WTC11 (cell line): ENCODE results near the gene KCNJ14. TPM values are rescaled to one million over a fixed set of nuclear protein-coding genes. Genes with fewer than 3 reads are reported as not detected.
A peak's percentile ranks its signal among the peaks of the same experiment; 100 is the strongest.

Source experiments
- ATAC-seq: fragments of 200-7000 bp; cut with Tn5 transposase; 2 replicates; pipeline ENCODE4 v1.10.0; 2021; ENCODE audit warnings: mild to moderate bottlenecking, moderate library complexity
- CTCF ChIA-PET: fragments of 300-600 bp; sonication (Branson Sonifier 250); formaldehyde crosslinking; loops from one replicate; lab custom pipeline; 2021; ENCODE audit warnings: antibody characterized with exemption; lab: Charles Lee
- POLR2A ChIA-PET: fragments of 350-600 bp; sonication (Branson Sonifier 250); formaldehyde crosslinking; loops from one replicate; lab custom pipeline; 2021; ENCODE audit warnings: antibody characterized with exemption; lab: Charles Lee
- DNase-seq: peaks from one replicate; pipeline ENCODE4 v3.0.0; 2021; ENCODE audit warnings: low spot score
- H3K27ac Mint-ChIP-seq: 2 replicates; pipeline ENCODE4 v1.8.0; 2021; ENCODE audit warnings: mixed read lengths
- H3K27me3 Mint-ChIP-seq: 2 replicates; pipeline ENCODE4 v1.8.0; 2021; ENCODE audit warnings: low read depth, mild to moderate bottlenecking, moderate library complexity, mixed read lengths
- H3K36me3 Mint-ChIP-seq: 2 replicates; pipeline ENCODE4 v1.8.0; 2021; ENCODE audit warnings: mixed read lengths
- H3K4me1 Mint-ChIP-seq: 2 replicates; pipeline ENCODE4 v1.8.0; 2022; ENCODE audit warnings: mixed read lengths
- H3K4me3 Mint-ChIP-seq: 2 replicates; pipeline ENCODE4 v1.8.0; 2021; ENCODE audit warnings: mild to moderate bottlenecking, moderate library complexity, mixed read lengths
- H3K9me3 Mint-ChIP-seq: 2 replicates; pipeline ENCODE4 v1.8.0; 2021; ENCODE audit warnings: mixed read lengths
- CREM ChIP-seq: sonication (generic); formaldehyde crosslinking; IDR thresholded peaks from 2 replicates; pipeline ENCODE4 v1.8.1; 2022; ENCODE audit warnings: mild to moderate bottlenecking, missing genetic modification reagents, moderate library complexity
- GABPB1 ChIP-seq: sonication (generic); formaldehyde crosslinking; IDR thresholded peaks from 2 replicates; pipeline ENCODE4 v1.8.1; 2023; ENCODE audit warnings: mild to moderate bottlenecking, missing genetic modification reagents
- IRF2 ChIP-seq: sonication (generic); formaldehyde crosslinking; IDR thresholded peaks from 2 replicates; pipeline ENCODE4 v1.8.0; 2022; ENCODE audit warnings: low read depth, missing genetic modification reagents, borderline replicate concordance
- NFYB ChIP-seq: sonication (generic); formaldehyde crosslinking; conservative IDR thresholded peaks from 2 replicates; pipeline ENCODE4 v1.8.0; 2022; ENCODE audit warnings: low read depth, missing genetic modification reagents
- ZNF263 ChIP-seq: sonication (generic); formaldehyde crosslinking; IDR thresholded peaks from 2 replicates; pipeline ENCODE4 v1.8.1; 2022; ENCODE audit warnings: low read depth, mild to moderate bottlenecking, moderate library complexity, missing genetic modification reagents
- ZNF396 ChIP-seq: fragments of 250-450 bp; sonication (Bioruptor Pico); IDR thresholded peaks from 2 replicates; pipeline ENCODE4 v1.8.0; 2021; ENCODE audit warnings: mild to moderate bottlenecking, moderate library complexity, borderline replicate concordance
- total RNA-seq: library from RNA; stranded (reverse); gene quantifications from 3 replicates; pipeline ENCODE4 v1.2.3, GENCODE V29; 2021
- TF ChIP-seq, protein P1 (sequence below): sonication (generic); formaldehyde crosslinking; IDR thresholded peaks from 2 replicates; pipeline ENCODE4 v1.8.0; 2022; ENCODE audit warnings: missing genetic modification reagents
- TF ChIP-seq, protein P2 (sequence below): sonication (generic); formaldehyde crosslinking; conservative IDR thresholded peaks from 2 replicates; pipeline ENCODE4 v1.8.1; 2023; ENCODE audit warnings: mild to moderate bottlenecking, low read depth, missing genetic modification reagents, moderate library complexity
- TF ChIP-seq, protein P3 (sequence below): sonication (generic); formaldehyde crosslinking; IDR thresholded peaks from 2 replicates; pipeline ENCODE4 v1.8.0; 2022; ENCODE audit warnings: mild to moderate bottlenecking, missing genetic modification reagents
- TF ChIP-seq, protein P4 (sequence below): sonication (generic); formaldehyde crosslinking; IDR thresholded peaks from 2 replicates; pipeline ENCODE4 v1.8.0; 2022; ENCODE audit warnings: mild to moderate bottlenecking, missing genetic modification reagents
- TF ChIP-seq, protein P5 (sequence below): fragments of 250-450 bp; sonication (Bioruptor Pico); IDR thresholded peaks from 2 replicates; pipeline ENCODE4 v1.8.0; 2021; ENCODE audit warnings: mild to moderate bottlenecking
- TF ChIP-seq, protein P6 (sequence below): fragments of 250-450 bp; sonication (Bioruptor Pico); IDR thresholded peaks from 2 replicates; pipeline ENCODE4 v1.9.0; 2021; ENCODE audit warnings: mild to moderate bottlenecking, borderline replicate concordance
- TF ChIP-seq, protein P7 (sequence below): fragments of 200-600 bp; IDR thresholded peaks from 2 replicates; pipeline ENCODE4 v1.8.0; 2022; ENCODE audit warnings: antibody characterized with exemption

KCNJ14 gene
- total RNA-seq, 1 experiment from 2014 or later = 1.4 TPM

DNA sequence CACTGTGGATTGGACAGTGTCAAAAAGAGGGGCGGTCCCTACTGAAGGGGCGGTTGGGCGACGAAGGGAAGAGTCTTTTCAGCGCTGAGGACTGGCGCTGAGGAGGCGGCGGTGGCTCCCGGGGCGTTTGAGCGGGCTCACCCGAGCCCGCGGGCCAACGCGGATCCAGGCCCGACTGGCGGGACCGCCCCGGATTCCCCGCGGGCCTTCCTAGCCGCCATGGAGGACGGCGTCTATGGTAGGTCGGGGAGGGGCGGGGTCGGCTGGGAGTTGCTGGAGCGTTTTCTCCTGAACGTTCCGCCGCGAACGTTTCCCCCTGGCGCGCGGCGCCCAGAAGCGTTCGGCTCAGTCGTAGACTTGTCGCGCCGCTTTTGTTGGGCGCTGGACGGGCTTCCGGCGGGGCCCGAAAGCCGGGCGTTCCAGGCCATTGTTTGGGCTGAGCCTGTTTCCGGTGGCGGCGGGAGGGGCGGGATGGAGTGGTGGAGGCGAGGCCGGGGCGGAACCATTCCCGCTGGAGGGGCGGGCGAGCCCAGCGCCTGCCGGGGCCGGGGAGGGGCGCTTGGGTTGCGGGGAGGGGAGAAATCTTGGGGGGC lies 14.0 kb downstream of the KCNJ14 start, which contains the start of gene CYTH2 (continued):
- TF ChIP-seq, protein P1, sequence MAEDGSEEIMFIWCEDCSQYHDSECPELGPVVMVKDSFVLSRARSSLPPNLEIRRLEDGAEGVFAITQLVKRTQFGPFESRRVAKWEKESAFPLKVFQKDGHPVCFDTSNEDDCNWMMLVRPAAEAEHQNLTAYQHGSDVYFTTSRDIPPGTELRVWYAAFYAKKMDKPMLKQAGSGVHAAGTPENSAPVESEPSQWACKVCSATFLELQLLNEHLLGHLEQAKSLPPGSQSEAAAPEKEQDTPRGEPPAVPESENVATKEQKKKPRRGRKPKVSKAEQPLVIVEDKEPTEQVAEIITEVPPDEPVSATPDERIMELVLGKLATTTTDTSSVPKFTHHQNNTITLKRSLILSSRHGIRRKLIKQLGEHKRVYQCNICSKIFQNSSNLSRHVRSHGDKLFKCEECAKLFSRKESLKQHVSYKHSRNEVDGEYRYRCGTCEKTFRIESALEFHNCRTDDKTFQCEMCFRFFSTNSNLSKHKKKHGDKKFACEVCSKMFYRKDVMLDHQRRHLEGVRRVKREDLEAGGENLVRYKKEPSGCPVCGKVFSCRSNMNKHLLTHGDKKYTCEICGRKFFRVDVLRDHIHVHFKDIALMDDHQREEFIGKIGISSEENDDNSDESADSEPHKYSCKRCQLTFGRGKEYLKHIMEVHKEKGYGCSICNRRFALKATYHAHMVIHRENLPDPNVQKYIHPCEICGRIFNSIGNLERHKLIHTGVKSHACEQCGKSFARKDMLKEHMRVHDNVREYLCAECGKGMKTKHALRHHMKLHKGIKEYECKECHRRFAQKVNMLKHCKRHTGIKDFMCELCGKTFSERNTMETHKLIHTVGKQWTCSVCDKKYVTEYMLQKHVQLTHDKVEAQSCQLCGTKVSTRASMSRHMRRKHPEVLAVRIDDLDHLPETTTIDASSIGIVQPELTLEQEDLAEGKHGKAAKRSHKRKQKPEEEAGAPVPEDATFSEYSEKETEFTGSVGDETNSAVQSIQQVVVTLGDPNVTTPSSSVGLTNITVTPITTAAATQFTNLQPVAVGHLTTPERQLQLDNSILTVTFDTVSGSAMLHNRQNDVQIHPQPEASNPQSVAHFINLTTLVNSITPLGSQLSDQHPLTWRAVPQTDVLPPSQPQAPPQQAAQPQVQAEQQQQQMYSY (CRISPR knock-in tag) = peak; percentile 84
- 0 out of 2 replicates have a peak, but pooled peaks have one; percentile 35 for TF ChIP-seq IRF2 (CRISPR knock-in tag)
- TF ChIP-seq, protein P2, sequence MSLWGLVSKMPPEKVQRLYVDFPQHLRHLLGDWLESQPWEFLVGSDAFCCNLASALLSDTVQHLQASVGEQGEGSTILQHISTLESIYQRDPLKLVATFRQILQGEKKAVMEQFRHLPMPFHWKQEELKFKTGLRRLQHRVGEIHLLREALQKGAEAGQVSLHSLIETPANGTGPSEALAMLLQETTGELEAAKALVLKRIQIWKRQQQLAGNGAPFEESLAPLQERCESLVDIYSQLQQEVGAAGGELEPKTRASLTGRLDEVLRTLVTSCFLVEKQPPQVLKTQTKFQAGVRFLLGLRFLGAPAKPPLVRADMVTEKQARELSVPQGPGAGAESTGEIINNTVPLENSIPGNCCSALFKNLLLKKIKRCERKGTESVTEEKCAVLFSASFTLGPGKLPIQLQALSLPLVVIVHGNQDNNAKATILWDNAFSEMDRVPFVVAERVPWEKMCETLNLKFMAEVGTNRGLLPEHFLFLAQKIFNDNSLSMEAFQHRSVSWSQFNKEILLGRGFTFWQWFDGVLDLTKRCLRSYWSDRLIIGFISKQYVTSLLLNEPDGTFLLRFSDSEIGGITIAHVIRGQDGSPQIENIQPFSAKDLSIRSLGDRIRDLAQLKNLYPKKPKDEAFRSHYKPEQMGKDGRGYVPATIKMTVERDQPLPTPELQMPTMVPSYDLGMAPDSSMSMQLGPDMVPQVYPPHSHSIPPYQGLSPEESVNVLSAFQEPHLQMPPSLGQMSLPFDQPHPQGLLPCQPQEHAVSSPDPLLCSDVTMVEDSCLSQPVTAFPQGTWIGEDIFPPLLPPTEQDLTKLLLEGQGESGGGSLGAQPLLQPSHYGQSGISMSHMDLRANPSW = no peak
- TF ChIP-seq, protein P3, sequence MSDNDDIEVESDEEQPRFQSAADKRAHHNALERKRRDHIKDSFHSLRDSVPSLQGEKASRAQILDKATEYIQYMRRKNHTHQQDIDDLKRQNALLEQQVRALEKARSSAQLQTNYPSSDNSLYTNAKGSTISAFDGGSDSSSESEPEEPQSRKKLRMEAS = no peak; the same call in 1 of the 2 replicates
- 0 out of 2 replicates have a peak, but pooled peaks have one; percentile 37 for TF ChIP-seq CREM
- TF ChIP-seq, protein P4, sequence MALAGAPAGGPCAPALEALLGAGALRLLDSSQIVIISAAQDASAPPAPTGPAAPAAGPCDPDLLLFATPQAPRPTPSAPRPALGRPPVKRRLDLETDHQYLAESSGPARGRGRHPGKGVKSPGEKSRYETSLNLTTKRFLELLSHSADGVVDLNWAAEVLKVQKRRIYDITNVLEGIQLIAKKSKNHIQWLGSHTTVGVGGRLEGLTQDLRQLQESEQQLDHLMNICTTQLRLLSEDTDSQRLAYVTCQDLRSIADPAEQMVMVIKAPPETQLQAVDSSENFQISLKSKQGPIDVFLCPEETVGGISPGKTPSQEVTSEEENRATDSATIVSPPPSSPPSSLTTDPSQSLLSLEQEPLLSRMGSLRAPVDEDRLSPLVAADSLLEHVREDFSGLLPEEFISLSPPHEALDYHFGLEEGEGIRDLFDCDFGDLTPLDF (CRISPR knock-in tag) = no peak
- peak; percentile 43; the same call in 1 of the 2 replicates for TF ChIP-seq GABPB1 (CRISPR knock-in tag)
- TF ChIP-seq ZNF396 = no peak
- TF ChIP-seq, all 79 proteins: peak for 24

DNA sequence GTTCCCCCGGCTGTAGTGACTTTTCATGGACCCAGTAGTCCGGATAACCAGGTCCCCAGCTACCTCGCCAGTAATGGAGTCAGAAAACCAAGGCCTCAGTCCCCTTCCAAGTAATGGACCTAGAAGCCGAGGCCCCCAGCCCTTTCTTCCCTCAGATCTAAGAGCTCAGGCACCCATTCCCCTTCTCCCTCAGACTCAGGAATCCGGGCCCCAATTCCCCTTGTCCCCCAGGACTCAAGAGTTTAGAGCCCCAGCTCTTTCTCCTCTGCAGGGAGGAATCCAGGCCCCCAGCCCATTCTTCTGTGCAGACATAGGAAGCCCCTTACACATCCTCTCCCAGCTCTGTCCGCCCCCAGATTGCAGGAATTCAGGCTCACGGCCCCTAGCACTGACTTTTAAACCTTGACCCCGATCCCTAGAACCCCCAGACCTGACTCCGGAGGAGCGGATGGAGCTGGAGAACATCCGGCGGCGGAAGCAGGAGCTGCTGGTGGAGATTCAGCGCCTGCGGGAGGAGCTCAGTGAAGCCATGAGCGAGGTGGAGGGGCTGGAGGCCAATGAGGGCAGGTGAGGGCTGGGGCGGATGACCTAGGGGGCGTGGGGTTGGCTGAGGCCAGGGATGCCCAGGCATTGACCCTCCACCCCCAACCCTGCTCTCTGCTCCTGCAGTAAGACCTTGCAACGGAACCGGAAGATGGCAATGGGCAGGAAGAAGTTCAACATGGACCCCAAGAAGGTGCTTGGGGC lies 14.7 kb downstream of the KCNJ14 start:
- Mint-ChIP-seq H3K4me1 (peaks cover 8% of the 10 kb centered on the region), H3K27me3 (peaks cover 13% of the 10 kb centered on the region), H3K9me3 (no peaks in the 10 kb centered on the region), H3K4me3 (peak overlapping the region; percentile 82), H3K36me3 (peaks cover 40% of the 10 kb centered on the region), H3K27ac (no peak overlapping the region; the same call in 1 of the 2 replicates)
- 0 out of 2 replicates have a peak, but pooled peaks have one; percentile 23 for TF ChIP-seq IRF2 (CRISPR knock-in tag)
- TF ChIP-seq, protein P5, sequence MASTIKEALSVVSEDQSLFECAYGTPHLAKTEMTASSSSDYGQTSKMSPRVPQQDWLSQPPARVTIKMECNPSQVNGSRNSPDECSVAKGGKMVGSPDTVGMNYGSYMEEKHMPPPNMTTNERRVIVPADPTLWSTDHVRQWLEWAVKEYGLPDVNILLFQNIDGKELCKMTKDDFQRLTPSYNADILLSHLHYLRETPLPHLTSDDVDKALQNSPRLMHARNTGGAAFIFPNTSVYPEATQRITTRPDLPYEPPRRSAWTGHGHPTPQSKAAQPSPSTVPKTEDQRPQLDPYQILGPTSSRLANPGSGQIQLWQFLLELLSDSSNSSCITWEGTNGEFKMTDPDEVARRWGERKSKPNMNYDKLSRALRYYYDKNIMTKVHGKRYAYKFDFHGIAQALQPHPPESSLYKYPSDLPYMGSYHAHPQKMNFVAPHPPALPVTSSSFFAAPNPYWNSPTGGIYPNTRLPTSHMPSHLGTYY (CRISPR knock-in tag) = no peak
- ATAC-seq (no peak), DNase-seq (no peak)
- ChIA-PET CTCF (interaction anchor here (0.9 to 1.9 kb wide), 8 partner anchors 17 to 149 kb away, joined by 3 to 9 read pairs (median 4); partner anchors contain the start of gene KDELR1), POLR2A (interaction anchor here (0.8 to 1.5 kb wide), 4 partner anchors 10 to 106 kb away, joined by 3 to 4 read pairs (median 3); partner anchors contain the start of gene SYNGR4)

DNA sequence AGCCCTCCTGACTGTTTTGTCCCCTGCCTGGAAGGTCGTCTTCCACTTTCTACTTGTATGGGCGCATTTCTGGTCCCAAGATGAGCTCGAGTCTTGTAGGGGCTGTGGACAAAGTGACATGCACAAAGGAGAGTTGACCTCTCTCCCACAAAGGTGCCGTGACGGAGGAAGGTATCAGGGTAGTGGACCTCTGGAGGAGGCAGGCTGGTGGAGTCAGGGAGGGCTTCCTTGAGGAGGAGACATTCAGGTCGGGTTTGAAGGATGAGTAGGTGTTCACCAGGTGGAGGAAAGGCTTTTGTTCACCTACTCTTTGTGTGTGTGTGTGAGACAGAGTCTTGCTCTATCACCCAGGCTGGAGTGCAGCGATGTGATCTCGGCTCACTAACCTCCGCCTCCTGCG lies 15.5 kb downstream of the KCNJ14 start:
- H3K27me3 Mint-ChIP-seq = peaks cover 6% of the 10 kb centered on the region
- H3K27ac Mint-ChIP-seq = peak overlapping the region; percentile 74; the same call in 1 of the 2 replicates
- no peaks in the 10 kb centered on the region for H3K9me3 Mint-ChIP-seq
- peak overlapping the region; percentile 82 for H3K4me3 Mint-ChIP-seq
- H3K36me3 Mint-ChIP-seq = peaks cover 48% of the 10 kb centered on the region
- POLR2A ChIA-PET = interaction anchor here (1.0 to 1.5 kb wide), 2 partner anchors 31 to 72 kb away, joined by 3 to 4 read pairs; no protein-coding TSS in a partner anchor
- H3K4me1 Mint-ChIP-seq = peaks cover 8% of the 10 kb centered on the region
- CTCF ChIA-PET = interaction anchor here (1.1 to 1.9 kb wide), 5 partner anchors 19 to 120 kb away, joined by 3 to 9 read pairs (median 8); partner anchors contain the start of gene KDELR1
- no peak for ATAC-seq
- DNase-seq = no peak
- TF ChIP-seq, protein P6, sequence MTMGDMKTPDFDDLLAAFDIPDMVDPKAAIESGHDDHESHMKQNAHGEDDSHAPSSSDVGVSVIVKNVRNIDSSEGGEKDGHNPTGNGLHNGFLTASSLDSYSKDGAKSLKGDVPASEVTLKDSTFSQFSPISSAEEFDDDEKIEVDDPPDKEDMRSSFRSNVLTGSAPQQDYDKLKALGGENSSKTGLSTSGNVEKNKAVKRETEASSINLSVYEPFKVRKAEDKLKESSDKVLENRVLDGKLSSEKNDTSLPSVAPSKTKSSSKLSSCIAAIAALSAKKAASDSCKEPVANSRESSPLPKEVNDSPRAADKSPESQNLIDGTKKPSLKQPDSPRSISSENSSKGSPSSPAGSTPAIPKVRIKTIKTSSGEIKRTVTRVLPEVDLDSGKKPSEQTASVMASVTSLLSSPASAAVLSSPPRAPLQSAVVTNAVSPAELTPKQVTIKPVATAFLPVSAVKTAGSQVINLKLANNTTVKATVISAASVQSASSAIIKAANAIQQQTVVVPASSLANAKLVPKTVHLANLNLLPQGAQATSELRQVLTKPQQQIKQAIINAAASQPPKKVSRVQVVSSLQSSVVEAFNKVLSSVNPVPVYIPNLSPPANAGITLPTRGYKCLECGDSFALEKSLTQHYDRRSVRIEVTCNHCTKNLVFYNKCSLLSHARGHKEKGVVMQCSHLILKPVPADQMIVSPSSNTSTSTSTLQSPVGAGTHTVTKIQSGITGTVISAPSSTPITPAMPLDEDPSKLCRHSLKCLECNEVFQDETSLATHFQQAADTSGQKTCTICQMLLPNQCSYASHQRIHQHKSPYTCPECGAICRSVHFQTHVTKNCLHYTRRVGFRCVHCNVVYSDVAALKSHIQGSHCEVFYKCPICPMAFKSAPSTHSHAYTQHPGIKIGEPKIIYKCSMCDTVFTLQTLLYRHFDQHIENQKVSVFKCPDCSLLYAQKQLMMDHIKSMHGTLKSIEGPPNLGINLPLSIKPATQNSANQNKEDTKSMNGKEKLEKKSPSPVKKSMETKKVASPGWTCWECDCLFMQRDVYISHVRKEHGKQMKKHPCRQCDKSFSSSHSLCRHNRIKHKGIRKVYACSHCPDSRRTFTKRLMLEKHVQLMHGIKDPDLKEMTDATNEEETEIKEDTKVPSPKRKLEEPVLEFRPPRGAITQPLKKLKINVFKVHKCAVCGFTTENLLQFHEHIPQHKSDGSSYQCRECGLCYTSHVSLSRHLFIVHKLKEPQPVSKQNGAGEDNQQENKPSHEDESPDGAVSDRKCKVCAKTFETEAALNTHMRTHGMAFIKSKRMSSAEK (CRISPR knock-in tag) = no peak
- TF ChIP-seq, protein P7, sequence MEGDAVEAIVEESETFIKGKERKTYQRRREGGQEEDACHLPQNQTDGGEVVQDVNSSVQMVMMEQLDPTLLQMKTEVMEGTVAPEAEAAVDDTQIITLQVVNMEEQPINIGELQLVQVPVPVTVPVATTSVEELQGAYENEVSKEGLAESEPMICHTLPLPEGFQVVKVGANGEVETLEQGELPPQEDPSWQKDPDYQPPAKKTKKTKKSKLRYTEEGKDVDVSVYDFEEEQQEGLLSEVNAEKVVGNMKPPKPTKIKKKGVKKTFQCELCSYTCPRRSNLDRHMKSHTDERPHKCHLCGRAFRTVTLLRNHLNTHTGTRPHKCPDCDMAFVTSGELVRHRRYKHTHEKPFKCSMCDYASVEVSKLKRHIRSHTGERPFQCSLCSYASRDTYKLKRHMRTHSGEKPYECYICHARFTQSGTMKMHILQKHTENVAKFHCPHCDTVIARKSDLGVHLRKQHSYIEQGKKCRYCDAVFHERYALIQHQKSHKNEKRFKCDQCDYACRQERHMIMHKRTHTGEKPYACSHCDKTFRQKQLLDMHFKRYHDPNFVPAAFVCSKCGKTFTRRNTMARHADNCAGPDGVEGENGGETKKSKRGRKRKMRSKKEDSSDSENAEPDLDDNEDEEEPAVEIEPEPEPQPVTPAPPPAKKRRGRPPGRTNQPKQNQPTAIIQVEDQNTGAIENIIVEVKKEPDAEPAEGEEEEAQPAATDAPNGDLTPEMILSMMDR = no peak
- TF ChIP-seq NFYB (no peak), ZNF396 (no peak), ZNF263 (CRISPR knock-in tag) (no peak)
